Hematopoietic multipotent progenitor cell treated with erythropoietin and hydrocortisone succinate and interleukin-3 and kit ligand, for 17 days (in vitro differentiated cells): ENCODE results near the gene ADGRA1.

Experiments
- DNase-seq: peaks from one replicate; pipeline ENCODE4 v3.0.0-alpha.2; 2015; ENCODE audit warnings: low spot score

ADGRA1 gene

GRCh38 chr10:133113146-133113830, 25.6 kb downstream of the ADGRA1 start:
- no peak for DNase-seq

- no peak for DNase-seq
Measured at GRCh38 chr10:133113847-133114246, 26.1 kb downstream of the ADGRA1 start.

GRCh38 chr10:133114251-133114650, 26.5 kb downstream of the ADGRA1 start:
- DNase-seq: no peak

GRCh38 chr10:133114726-133115452, 27.2 kb downstream of the ADGRA1 start:
- DNase-seq: no peak

- DNase-seq: no peak
Measured at GRCh38 chr10:133115453-133115842, 27.7 kb downstream of the ADGRA1 start.

GRCh38 chr10:133115976-133116375, 28.3 kb downstream of the ADGRA1 start:
- DNase-seq: no peak

- no peak for DNase-seq
Measured at GRCh38 chr10:133116455-133116854, 28.7 kb downstream of the ADGRA1 start.

GRCh38 chr10:133117036-133117687, 29.4 kb downstream of the ADGRA1 start:
- no peak for DNase-seq

GRCh38 chr10:133117688-133118071, 30.0 kb downstream of the ADGRA1 start:
- no peak for DNase-seq

GRCh38 chr10:133121479-133121878, 33.8 kb downstream of the ADGRA1 start:
- no peak for DNase-seq

GRCh38 chr10:133122171-133122935, 34.6 kb downstream of the ADGRA1 start:
- no peak for DNase-seq

GRCh38 chr10:133123050-133123745, 35.5 kb downstream of the ADGRA1 start:
- DNase-seq: no peak

- DNase-seq: no peak
Measured at GRCh38 chr10:133123746-133124356, 36.1 kb downstream of the ADGRA1 start.

- no peak for DNase-seq
Measured at GRCh38 chr10:133124357-133125211, 36.9 kb downstream of the ADGRA1 start.

- no peak for DNase-seq
Measured at GRCh38 chr10:133125901-133126300, 38.2 kb downstream of the ADGRA1 start.

- DNase-seq: no peak
Measured at GRCh38 chr10:133126431-133127290, 38.9 kb downstream of the ADGRA1 start.

GRCh38 chr10:133127291-133128125, 39.8 kb downstream of the ADGRA1 start:
- peak; percentile 23 for DNase-seq
